H1 (cell line): ENCODE data around the gene SURF2.

Experiments used
- CTCF ChIP-seq, 3 experiments: IDR thresholded peaks; 1 replicate in 2 of 3; 2 replicates in 1 of 3; pipeline versions ENCODE4 v1.5.1 to v1.6.1; 2011; ENCODE audit warnings: low read length in 3 of 3, mild to moderate bottlenecking in 3 of 3, inconsistent platforms in 2 of 3, low read depth in 1 of 3, moderate library complexity in 1 of 3; ENCODE audit not compliant: insufficient read depth in 1 of 3; ENCODE audit errors: control extremely low read depth in 1 of 3
- EP300 ChIP-seq, 2 experiments: IDR thresholded peaks; 1 replicate in 1 of 2; 2 replicates in 1 of 2; pipeline ENCODE4 v1.6.1; 2011 to 2012; ENCODE audit warnings: low read depth in 2 of 2, low read length in 2 of 2, mild to moderate bottlenecking in 2 of 2, borderline replicate concordance in 1 of 2, inconsistent platforms in 1 of 2, moderate library complexity in 1 of 2
- NRF1 ChIP-seq: IDR thresholded peaks from 2 replicates; pipeline ENCODE4 v1.6.1; 2011; ENCODE audit warnings: mild to moderate bottlenecking, low read depth, low read length, improper control_type of control experiment
- SRF ChIP-seq: IDR thresholded peaks from 2 replicates; pipeline ENCODE4 v1.6.1; 2011; ENCODE audit warnings: mild to moderate bottlenecking, low read depth, low read length, moderate library complexity

- no peak for TF ChIP-seq NRF1
- TF ChIP-seq EP300 (IDR thresholded peaks at IDR 0.05; ENCODE audit: borderline replicate concordance in 1 of 2, low read depth in 2 of 2, low read length in 2 of 2), result no peak
- TF ChIP-seq SRF, result no peak
- no peak for TF ChIP-seq CTCF (IDR thresholded peaks at IDR 0.05; ENCODE audit: control extremely low read depth in 1 of 3, insufficient read depth in 1 of 3, low read depth in 1 of 3, low read length in 3 of 3)
Measured at GRCh38 chr9:133382507-133383141, 26.3 kb downstream of the SURF2 start.
